Measurements from ENCODE around the gene MEA1.

Gene MEA1

GRCh38 chr6:43053545-43054205 lies 39.9 kb upstream of the MEA1 start, which contains the start of gene CUL7:
Gene CUL7 (minus strand): TSS chr6:43053851. CDS start chr6:43052788, 1,063 bp downstream.
- peak within 1 kb of the TSS; percentile 85 for H3K27ac ChIP-seq (ENCODE audit: extremely low read depth, low read depth, low read length)
- H3K4me3 ChIP-seq (ENCODE audit: low read depth, low read length): peak within 1 kb of the TSS; percentile 74
- CTCF ChIA-PET: interaction anchor here (0.6 to 1.7 kb wide), 9 partner anchors 15 to 979 kb away, joined by 3 to 8 read pairs (median 3); no protein-coding TSS in a partner anchor
- H3K36me3 ChIP-seq (ENCODE audit: control insufficient read depth in 2 of 2, insufficient read depth in 1 of 2, low read length in 2 of 2): peaks cover 22 to 71% of the 10 kb centered on the region in 2 experiments; a peak in 2 of 3 replicates
- H3K4me1 ChIP-seq (ENCODE audit: control insufficient read depth, insufficient read depth, low read length): peaks cover 9% of the 10 kb centered on the region
- POLR2A ChIA-PET: interaction anchor here (0.5 to 3.3 kb wide), 36 partner anchors 9 to 911 kb away, joined by 3 to 50 read pairs (median 6); partner anchors contain the start of genes C6orf132, CNPY3, CUL9 and GNMT
- H3K9me3 ChIP-seq (ENCODE audit: control insufficient read depth, insufficient read depth, low read depth, low read length): no peaks in the 10 kb centered on the region
- TF ChIP-seq GLI4 (tag by site-specific recombination; IDR thresholded peaks at IDR 0.05) (peak; percentile 71; the same call in 1 of the 2 replicates), HOXD13 (CRISPR knock-in tag; IDR thresholded peaks at IDR 0.05; ENCODE audit: borderline replicate concordance) (0 out of 2 replicates have a peak, but pooled peaks have one; percentile 8), ZNF48 (tag by site-specific recombination; IDR thresholded peaks at IDR 0.05) (no peak), ZBTB11 (tag by site-specific recombination; conservative IDR thresholded peaks at IDR 0.05; ENCODE audit: low read depth) (peak; percentile 94), SP3 (tag by site-specific recombination; IDR thresholded peaks at IDR 0.05) (peak; percentile 92), ZNF280C (tag by site-specific recombination; IDR thresholded peaks at IDR 0.05) (no peak), INSM2 (tag by site-specific recombination; IDR thresholded peaks at IDR 0.05) (0 out of 2 replicates have a peak, but pooled peaks have one; percentile 33), PRDM4 (tag by site-specific recombination; IDR thresholded peaks at IDR 0.05) (no peak), ZFP69B (tag by site-specific recombination; IDR thresholded peaks at IDR 0.05) (peak; percentile 99), ZFP37 (tag by site-specific recombination; IDR thresholded peaks at IDR 0.05) (peak; percentile 84; the same call in 1 of the 2 replicates), ZSCAN4 (tag by site-specific recombination; IDR thresholded peaks at IDR 0.05) (peak; percentile 40), ZNF138 (tag by site-specific recombination; IDR thresholded peaks at IDR 0.05; ENCODE audit: borderline replicate concordance) (0 out of 2 replicates have a peak, but pooled peaks have one; percentile 9), KLF8 (tag by site-specific recombination; IDR thresholded peaks at IDR 0.05) (peak; percentile 92), BCL6B (tag by site-specific recombination; IDR thresholded peaks at IDR 0.05) (no peak), TRIM28 (IDR thresholded peaks at IDR 0.05; ENCODE audit: borderline replicate concordance, low read length) (no peak), KLF10 (tag by site-specific recombination; IDR thresholded peaks at IDR 0.05) (peak; percentile 68; the same call in 1 of the 2 replicates), KLF9 (tag by site-specific recombination; IDR thresholded peaks at IDR 0.05; ENCODE audit: low read depth) (peak; percentile 98), ZNF843 (tag by site-specific recombination; IDR thresholded peaks at IDR 0.05) (peak; percentile 55; the same call in 1 of the 2 replicates), ZNF600 (tag by site-specific recombination; IDR thresholded peaks at IDR 0.05) (no peak; the same call in 1 of the 2 replicates), SP2 (tag by site-specific recombination; IDR thresholded peaks at IDR 0.05) (peak; percentile 98), ZBTB44 (tag by site-specific recombination; IDR thresholded peaks at IDR 0.05) (peak; percentile 34; the same call in 1 of the 2 replicates), ZNF501 (tag by site-specific recombination; IDR thresholded peaks at IDR 0.05) (peak; percentile 94; the same call in 1 of the 2 replicates)
